ENCODE measurements around the gene WNT9B.

DNA sequence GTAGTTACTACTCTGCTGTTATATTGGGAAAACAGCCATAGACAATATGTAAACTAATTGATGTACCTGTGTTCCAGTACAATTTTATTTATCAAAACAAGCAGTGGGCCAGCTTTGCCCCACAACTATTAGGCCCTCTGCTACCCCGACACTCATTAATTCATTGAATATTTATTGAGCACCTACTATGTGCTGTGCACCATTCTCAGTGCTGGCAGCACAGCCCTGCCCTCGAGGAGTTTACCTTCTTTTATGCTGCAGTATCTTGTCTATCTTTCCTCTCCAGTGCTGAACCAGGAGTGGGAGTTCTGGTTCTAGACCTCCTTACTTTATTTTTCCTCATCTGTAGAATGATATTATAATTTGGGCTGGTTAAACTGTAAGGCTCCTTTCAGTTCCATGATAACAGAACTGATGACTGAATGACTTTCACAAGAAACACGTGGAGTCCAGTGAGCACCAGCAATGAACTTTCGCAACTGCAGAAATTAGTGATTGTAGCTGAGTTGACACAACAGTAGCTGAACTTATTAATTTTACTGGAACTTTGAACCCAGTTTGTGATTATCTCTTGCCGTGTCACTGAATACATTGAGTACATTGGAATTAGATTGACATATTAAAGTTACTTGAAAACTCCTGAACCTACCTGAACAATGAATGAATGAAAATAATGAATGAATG, 73.9 kb downstream of the WNT9B start:
- no peak for TF ChIP-seq EP300 (IDR thresholded peaks at IDR 0.05)
- TF ChIP-seq, protein P1, sequence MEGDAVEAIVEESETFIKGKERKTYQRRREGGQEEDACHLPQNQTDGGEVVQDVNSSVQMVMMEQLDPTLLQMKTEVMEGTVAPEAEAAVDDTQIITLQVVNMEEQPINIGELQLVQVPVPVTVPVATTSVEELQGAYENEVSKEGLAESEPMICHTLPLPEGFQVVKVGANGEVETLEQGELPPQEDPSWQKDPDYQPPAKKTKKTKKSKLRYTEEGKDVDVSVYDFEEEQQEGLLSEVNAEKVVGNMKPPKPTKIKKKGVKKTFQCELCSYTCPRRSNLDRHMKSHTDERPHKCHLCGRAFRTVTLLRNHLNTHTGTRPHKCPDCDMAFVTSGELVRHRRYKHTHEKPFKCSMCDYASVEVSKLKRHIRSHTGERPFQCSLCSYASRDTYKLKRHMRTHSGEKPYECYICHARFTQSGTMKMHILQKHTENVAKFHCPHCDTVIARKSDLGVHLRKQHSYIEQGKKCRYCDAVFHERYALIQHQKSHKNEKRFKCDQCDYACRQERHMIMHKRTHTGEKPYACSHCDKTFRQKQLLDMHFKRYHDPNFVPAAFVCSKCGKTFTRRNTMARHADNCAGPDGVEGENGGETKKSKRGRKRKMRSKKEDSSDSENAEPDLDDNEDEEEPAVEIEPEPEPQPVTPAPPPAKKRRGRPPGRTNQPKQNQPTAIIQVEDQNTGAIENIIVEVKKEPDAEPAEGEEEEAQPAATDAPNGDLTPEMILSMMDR (IDR thresholded peaks at IDR 0.05), result no peak

Data from esophagus muscularis mucosa (tissue), 3 donors.